ENCODE measurements around the gene COG7. TPM values are rescaled to one million over a fixed set of nuclear protein-coding genes. Genes with fewer than 3 reads are reported as not detected.
A peak's percentile ranks its signal among the peaks of the same experiment; 100 is the strongest.
"Not testable (repeated sequence)": the region's sequence is repeated elsewhere in the genome, so short reads cannot be mapped to it uniquely, and the experiment has no call there.

The COG7 gene
- total RNA-seq, 1 donor from 2014 or later = 16.5 TPM

GRCh38 chr16:23382279-23382678 lies 70.7 kb downstream of the COG7 start:
- DNase-seq = no peak

GRCh38 chr16:23381702-23382101 lies 71.3 kb downstream of the COG7 start:
- not testable (repeated sequence) for DNase-seq

GRCh38 chr16:23380501-23380951 lies 72.5 kb downstream of the COG7 start:
- no peak for DNase-seq

GRCh38 chr16:23379707-23380106 lies 73.3 kb downstream of the COG7 start:
- DNase-seq = no peak

GRCh38 chr16:23378921-23379320 lies 74.1 kb downstream of the COG7 start:
- DNase-seq = no peak

- DNase-seq = no peak
Observed at GRCh38 chr16:23378256-23378655, 74.7 kb downstream of the COG7 start.

GRCh38 chr16:23377071-23377931 lies 75.7 kb downstream of the COG7 start:
- DNase-seq = no peak

GRCh38 chr16:23375643-23376042 lies 77.3 kb downstream of the COG7 start:
- DNase-seq = no peak

- no peak for DNase-seq
Observed at GRCh38 chr16:23374721-23375510, 78.1 kb downstream of the COG7 start.

GRCh38 chr16:23373436-23374219 lies 79.4 kb downstream of the COG7 start:
- no peak for DNase-seq

GRCh38 chr16:23371368-23371767 lies 81.6 kb downstream of the COG7 start:
- no peak for DNase-seq

GRCh38 chr16:23369416-23369815 lies 83.6 kb downstream of the COG7 start:
- DNase-seq = no peak

- peak; percentile 30 for DNase-seq
Observed at GRCh38 chr16:23368469-23368868, 84.5 kb downstream of the COG7 start.

GRCh38 chr16:23367988-23368387 lies 85.0 kb downstream of the COG7 start:
- DNase-seq = no peak

- no peak for DNase-seq
Observed at GRCh38 chr16:23367564-23367963, 85.4 kb downstream of the COG7 start.

GRCh38 chr16:23366341-23366740 lies 86.6 kb downstream of the COG7 start:
- not testable (repeated sequence) for DNase-seq

GRCh38 chr16:23365602-23366240 lies 87.3 kb downstream of the COG7 start:
- peak; percentile 91 for DNase-seq

GRCh38 chr16:23362460-23363317 lies 90.3 kb downstream of the COG7 start:
- DNase-seq = peak; percentile 95

- DNase-seq = peak; percentile 69
Observed at GRCh38 chr16:23359092-23359760, 93.8 kb downstream of the COG7 start.

GRCh38 chr16:23357761-23358290 lies 95.2 kb downstream of the COG7 start:
- no peak for DNase-seq
